Pulmonary artery endothelial cell (primary cell): Measurements from ENCODE around the gene ATG4D. TPM values are rescaled to one million over a fixed set of nuclear protein-coding genes. Genes with fewer than 3 reads are reported as not detected.
"Not testable (repeated sequence)": the region's sequence is repeated elsewhere in the genome, so short reads cannot be mapped to it uniquely, and the experiment has no call there.

Experiments used
- DNase-seq: peaks from one replicate; pipeline ENCODE4 v3.0.0-alpha.2; 2011; ENCODE audit warnings: low read depth, low spot score
- total RNA-seq: library from RNA; depleted of rRNA; stranded (reverse); fragments of >200 nt; gene quantifications from 2 replicates; pipeline ENCODE4 v1.2.3, GENCODE V29; 2014

ATG4D gene
- total RNA-seq, 1 donor from 2014 or later: 12.5 TPM

DNA sequence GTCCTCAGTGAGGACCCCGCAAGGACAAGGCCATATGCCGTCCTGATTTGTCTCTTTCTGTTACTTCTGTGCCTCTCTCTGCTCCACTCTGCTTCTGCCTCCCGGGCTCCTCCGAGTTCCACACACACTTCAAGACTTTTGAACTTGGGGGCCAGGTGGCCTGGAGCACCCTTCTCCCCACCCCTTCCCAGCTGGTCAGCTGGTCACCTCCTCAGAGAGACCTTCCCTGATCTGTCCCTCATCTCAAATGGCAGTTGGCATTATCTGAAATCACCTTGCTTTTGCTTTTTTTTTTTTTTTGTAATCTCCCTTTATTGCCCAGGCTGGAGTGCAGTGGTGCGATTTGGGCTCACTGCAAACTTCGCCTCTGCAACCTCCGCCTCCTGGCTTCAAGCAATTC is 24.3 kb upstream of the ATG4D start:
- DNase-seq: no peak

GRCh38 chr19:10520652-10521318 is 22.9 kb upstream of the ATG4D start:
- DNase-seq: no peak

- no peak for DNase-seq
Observed at GRCh38 chr19:10521461-10522171, 22.1 kb upstream of the ATG4D start.

DNA sequence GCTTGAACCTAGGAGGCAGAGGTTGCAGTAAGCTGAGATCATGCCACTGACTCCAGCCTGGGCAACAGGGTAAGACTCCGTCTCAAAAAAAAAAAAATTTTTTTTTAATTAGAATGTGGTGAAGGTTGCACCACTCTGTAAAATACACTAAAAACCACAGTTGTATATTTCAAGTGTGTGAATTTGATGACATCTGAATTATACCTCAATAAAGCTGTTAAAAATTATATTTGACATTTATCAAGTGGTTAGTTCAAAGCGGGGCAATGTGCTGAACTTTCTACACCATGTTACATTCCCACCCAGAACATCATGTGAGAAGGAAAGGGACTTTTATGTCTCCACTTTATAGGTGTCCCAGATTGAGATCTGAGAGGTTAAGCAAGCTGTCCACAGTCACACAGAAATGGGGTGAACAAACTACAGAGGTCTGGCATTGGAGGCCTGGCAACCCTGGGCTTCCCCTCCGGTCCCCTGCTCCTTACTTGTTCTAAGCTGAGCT is 20.5 kb upstream of the ATG4D start:
- no peak for DNase-seq

DNA sequence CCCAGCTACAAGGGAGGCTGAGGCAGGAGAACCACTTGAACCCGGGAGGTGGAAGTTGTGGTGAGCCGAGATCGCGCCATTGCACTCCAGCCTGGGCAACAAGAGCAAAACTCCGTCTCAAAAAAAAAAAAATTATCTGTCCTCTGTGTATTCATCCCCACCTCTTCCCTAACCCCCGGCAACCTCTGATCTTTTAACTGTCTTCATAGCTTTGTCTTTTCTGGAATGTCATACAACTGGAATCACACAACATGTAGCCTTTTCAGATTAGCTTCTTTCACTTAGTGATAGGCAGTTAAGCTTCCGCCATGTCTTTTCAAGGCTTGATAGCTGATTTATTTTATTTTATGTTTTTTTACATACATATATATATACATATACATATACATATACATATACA is 18.1 kb upstream of the ATG4D start:
- no peak for DNase-seq

- not testable (repeated sequence) for DNase-seq
Observed at GRCh38 chr19:10526887-10527286, 16.8 kb upstream of the ATG4D start.

- DNase-seq: no peak
Observed at GRCh38 chr19:10532457-10532856, 11.2 kb upstream of the ATG4D start.

DNA sequence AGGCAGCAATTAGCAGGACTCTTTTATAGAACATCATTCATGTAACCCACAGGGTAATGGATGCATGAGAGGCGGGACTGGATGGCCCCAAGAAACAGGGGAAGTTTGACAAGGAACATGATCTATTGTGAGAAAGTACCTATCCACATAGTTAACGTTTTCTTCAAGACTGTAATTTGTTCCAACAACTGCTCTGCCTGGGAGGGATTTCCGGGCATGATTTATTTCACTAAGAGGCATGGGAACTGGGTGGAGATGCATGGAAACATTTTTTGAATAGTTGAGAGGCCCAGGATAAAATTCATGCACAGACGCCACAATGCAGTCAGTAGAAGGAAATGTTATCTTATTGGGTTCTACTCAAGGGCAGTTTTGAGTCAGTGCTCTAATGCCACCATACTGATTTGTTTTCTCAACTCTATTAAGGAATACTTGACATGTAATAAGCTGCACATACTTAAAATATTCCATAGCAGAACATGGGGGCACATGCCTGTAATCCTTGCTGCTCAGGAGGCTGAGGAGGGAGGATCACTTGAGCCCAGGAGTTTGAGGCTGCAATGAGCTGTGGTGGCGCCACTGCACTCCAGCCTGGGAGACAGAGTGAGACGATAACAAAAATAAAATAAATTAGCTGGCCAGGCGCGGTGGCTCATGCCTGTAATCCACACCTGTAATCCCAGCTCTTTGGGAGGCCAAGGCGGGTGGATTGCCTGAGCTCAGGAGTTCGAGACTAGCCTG is 9.9 kb upstream of the ATG4D start:
- no peak for DNase-seq

GRCh38 chr19:10535613-10536012 is 8.1 kb upstream of the ATG4D start:
- no peak for DNase-seq

DNA sequence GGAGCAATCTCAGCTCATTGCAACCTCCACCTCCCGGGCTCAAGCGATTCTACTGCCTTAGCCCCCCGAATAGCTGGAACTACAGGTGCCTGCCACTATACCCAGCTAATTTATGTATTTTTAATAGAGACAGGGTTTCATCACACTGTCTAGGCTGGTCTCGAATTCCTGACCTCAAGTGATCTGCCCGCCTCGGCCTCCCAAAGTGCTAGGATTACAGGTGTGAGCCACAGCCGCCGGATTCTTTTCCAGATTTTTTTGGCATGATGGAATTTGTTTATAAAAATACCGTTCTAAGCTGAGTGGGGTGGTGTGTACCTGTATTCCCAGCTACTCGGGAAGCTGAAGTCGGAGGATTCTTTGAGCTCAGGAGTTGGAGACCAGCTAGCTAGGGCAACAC is 6.0 kb upstream of the ATG4D start:
- no peak for DNase-seq

DNA sequence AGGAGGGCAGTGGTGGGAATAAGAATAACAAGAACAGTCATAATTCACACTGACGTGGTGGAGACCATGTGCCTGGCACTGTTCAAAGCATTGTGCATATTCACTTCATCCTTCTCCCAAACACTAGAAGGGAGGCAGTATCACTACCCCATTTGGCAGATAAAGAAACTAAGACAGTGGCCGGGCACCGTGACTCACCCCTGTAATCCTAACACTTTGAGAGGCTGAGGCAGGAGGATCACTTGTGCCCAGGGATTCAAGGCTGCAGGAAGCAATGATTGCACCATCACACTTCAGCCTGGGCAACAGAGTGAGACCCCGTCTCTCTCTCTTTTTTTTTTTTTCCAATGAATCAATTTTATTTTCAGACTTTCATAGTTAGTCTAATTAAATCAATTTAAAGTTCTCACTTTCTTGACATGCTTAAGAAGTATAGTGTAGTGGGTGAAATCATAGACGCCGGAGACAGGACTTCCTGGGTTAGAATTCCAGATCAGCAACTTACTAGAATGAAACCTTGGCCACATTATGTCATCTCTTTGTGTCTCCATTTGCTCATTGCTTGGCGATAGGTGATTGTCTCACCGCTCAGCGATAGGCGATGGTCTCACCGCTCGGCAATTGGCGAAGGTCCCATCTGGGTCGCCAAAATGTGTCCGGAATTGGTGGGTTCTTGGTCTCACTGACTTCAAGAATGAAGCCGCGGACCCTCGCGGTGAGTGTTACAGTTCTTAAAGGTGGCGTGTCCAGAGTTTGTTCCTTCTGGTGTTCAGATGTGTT is 5.3 kb upstream of the ATG4D start:
- DNase-seq: no peak

GRCh38 chr19:10539016-10539415 is 4.7 kb upstream of the ATG4D start:
- DNase-seq: not testable (repeated sequence)

DNA sequence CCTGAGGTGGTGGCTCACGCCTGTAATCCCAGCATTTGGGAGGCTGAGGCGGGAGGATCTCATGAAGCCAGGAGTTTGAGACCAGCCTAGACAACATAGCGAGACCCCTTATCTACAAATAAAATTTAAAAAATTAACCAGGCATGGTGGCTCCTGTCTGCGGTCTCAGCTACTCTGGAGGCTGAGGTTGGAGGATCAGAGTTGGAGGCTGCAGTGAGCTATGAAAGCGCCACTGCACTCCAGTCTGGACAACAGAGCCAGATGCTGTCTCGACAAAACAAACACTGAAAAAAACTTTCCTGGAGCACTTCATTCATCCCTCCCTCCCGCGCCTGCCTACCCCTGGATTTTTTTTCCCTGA is 665 bp upstream of the ATG4D start:
- no peak for DNase-seq

DNA sequence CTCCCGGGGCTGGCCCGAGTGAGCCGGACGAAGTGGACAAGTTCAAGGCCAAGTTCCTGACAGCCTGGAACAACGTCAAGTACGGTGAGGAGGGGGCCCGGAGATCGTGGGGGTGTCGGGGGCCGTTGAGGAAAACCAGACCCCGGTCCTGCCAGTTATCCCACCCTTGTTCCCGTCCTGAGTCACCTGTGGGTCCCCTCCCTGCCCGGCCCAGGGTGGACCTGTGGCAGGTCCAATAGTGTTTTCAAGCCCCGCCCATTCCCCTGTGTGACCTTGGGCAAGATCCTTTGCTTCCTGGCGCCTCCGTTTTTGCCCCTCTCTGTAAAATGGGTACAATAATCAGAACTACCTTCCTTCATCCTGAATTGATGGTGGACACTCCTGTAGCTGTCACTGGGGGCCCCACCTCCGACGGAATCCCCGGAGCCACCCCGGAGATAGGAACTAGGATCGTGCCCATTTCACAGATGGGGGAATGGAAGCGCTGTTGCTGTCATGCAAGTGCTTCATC is 593 bp downstream of the ATG4D start:
- no peak for DNase-seq

- no peak for DNase-seq
Observed at GRCh38 chr19:10544753-10545251, 1.1 kb downstream of the ATG4D start.

DNA sequence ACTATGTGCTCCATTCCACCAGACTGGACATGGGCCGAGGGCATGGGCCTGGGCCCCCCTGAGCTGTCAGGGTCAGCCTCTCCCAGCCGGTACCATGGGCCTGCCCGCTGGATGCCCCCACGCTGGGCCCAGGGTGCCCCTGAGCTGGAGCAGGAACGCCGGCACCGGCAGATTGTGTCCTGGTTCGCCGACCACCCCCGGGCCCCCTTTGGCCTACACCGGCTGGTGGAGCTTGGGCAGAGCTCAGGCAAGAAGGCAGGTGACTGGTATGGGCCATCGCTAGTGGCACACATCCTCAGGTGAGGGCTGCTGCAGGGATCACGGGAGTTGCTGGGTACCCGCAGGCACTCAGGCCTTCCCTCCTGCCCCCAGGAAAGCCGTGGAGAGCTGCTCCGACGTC is 3.1 kb downstream of the ATG4D start:
- DNase-seq: no peak

DNA sequence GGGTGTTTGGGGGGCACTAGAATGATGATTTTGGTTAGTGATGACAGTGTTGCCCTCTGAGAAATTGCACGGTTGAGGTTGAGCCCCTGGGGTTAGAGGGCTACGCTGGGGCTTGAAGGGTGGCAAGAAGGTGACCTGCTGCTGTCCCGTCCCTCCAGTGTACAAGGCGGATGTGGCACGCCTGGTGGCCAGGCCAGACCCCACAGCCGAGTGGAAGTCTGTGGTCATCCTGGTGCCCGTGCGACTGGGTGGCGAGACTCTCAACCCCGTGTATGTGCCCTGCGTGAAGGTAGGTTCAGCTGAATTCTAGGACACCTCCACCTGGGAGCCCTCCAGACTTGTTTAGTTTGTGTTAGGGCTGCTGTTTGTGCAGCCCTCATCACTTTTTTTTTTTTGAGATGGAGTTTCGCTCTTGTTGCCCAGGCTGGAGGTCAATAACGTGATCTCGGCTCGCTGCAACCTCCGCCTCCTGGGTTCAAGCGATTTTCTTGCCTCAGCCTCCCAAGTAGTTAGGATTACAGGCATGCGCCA is 5.1 kb downstream of the ATG4D start:
- DNase-seq: no peak

- no peak for DNase-seq
Observed at GRCh38 chr19:10549733-10550132, 6.0 kb downstream of the ATG4D start.

DNA sequence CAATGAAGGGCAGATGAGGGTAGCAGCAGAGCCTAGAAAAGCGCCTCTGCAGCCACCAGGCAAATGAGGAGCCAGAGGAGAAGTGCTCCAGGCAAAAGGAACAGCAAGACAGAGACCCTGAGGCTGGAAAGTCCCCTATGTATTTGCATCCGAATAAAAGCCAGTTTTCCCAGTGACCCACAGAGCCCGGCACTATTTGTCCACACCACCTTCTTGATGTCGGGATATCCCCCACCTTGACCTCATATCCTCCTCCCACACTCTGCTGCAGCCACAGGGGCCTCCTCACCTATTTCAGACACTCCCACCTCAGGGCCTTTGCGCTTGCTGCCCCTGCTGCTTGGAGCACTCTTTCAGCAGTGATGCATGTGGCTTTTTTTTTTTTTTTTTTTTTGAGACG is 6.6 kb downstream of the ATG4D start:
- no peak for DNase-seq

DNA sequence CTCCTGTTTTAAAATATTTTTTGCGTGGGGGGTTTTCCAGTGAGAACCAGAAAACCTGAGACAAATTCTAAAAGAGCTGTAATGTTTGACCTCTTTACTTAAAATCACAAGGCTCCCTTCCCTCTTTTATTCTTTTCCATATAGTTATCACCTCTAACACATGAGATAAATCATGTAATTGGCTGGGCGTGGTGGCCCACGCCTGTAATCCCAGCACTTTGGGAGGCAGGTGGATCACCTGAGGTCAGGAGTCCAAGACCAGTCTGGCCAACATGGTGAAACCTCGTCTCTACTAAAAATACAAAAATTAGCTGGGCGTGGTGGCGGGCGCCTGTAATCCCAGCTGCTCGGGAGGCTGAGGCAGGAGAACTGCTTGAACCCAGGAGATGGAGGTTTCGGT is 7.3 kb downstream of the ATG4D start:
- not testable (repeated sequence) for DNase-seq

- DNase-seq: no peak
Observed at GRCh38 chr19:10551698-10552301, 8.1 kb downstream of the ATG4D start.
